HG02884 (cell line): ENCODE data around the gene C19orf25.

Experiments used
- ATAC-seq: cut with Tn5 transposase; IDR thresholded peaks from one replicate; pipeline ENCODE4 v1.9.1; 2021; ENCODE audit warnings: mild to moderate bottlenecking, moderate library complexity; ENCODE audit not compliant: unreplicated experiment

Gene C19orf25

GRCh38 chr19:1434577-1435060, 44.4 kb downstream of the C19orf25 start:
- ATAC-seq, result no peak

- no peak for ATAC-seq
These were observed 45.0 kb downstream of the C19orf25 start for GRCh38 chr19:1434040-1434366.

- ATAC-seq, result no peak
These were observed 45.6 kb downstream of the C19orf25 start for GRCh38 chr19:1433119-1434039.

- ATAC-seq, result no peak
These were observed 46.5 kb downstream of the C19orf25 start for GRCh38 chr19:1432507-1432887.

- no peak for ATAC-seq
These were observed 47.1 kb downstream of the C19orf25 start for GRCh38 chr19:1431759-1432506.

GRCh38 chr19:1430246-1430645, 48.8 kb downstream of the C19orf25 start:
- ATAC-seq, result no peak

- ATAC-seq, result no peak
These were observed 49.3 kb downstream of the C19orf25 start for GRCh38 chr19:1429750-1430149.

- no peak for ATAC-seq
These were observed 50.1 kb downstream of the C19orf25 start for GRCh38 chr19:1428738-1429391.

- ATAC-seq, result no peak
These were observed 51.6 kb downstream of the C19orf25 start for GRCh38 chr19:1427221-1427920.

- no peak for ATAC-seq
These were observed 52.3 kb downstream of the C19orf25 start for GRCh38 chr19:1426736-1427135.

- no peak for ATAC-seq
These were observed 53.1 kb downstream of the C19orf25 start for GRCh38 chr19:1425902-1426301.

GRCh38 chr19:1425102-1425837, 53.7 kb downstream of the C19orf25 start:
- no peak for ATAC-seq

GRCh38 chr19:1424192-1424955, 54.6 kb downstream of the C19orf25 start:
- no peak for ATAC-seq

GRCh38 chr19:1423436-1424191, 55.4 kb downstream of the C19orf25 start:
- no peak for ATAC-seq
